Stimulated activated CD4-positive, alpha-beta T cell treated with anti-CD3 and anti-CD28 coated beads, TNF-alpha, amount 100 ng/mL, for 1 hour (primary cell): ENCODE data around the gene STH.
"Not testable (repeated sequence)": the region's sequence is repeated elsewhere in the genome, so short reads cannot be mapped to it uniquely, and the experiment has no call there.

Experiments
- DNase-seq, 3 donors: peaks; one replicate each; pipeline ENCODE4 v3.0.0-alpha.2; 2020; ENCODE audit warnings: low read depth in 3 of 3, low spot score in 1 of 3

Gene STH

DNA sequence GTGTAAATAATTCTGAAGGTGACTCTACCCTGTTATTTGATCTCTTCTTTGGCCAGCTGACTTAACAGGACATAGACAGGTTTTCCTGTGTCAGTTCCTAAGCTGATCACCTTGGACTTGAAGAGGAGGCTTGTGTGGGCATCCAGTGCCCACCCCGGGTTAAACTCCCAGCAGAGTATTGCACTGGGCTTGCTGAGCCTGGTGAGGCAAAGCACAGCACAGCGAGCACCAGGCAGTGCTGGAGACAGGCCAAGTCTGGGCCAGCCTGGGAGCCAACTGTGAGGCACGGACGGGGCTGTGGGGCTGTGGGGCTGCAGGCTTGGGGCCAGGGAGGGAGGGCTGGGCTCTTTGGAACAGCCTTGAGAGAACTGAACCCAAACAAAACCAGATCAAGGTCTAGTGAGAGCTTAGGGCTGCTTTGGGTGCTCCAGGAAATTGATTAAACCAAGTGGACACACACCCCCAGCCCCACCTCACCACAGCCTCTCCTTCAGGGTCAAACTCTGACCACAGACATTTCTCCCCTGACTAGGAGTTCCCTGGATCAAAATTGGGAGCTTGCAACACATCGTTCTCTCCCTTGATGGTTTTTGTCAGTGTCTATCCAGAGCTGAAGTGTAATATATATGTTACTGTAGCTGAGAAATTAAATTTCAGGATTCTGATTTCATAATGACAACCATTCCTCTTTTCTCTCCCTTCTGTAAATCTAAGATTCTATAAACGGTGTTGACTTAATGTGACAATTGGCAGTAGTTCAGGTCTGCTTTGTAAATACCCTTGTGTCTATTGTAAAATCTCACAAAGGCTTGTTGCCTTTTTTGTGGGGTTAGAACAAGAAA, 5.1 kb downstream of the STH start:
- DNase-seq: no peak

DNA sequence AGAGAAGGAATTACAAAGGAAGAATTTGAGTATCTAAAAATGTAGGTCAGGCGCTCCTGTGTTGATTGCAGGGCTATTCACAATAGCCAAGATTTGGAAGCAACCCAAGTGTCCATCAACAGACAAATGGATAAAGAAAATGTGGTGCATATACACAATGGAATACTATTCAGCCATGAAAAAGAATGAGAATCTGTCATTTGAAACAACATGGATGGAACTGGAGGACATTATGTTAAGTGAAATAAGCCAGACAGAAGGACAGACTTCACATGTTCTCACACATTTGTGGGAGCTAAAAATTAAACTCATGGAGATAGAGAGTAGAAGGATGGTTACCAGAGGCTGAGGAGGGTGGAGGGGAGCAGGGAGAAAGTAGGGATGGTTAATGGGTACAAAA, 7.0 kb downstream of the STH start:
- not testable (repeated sequence) for DNase-seq

- DNase-seq: no peak
Observed at GRCh38 chr17:46007461-46007965, 8.5 kb downstream of the STH start.

DNA sequence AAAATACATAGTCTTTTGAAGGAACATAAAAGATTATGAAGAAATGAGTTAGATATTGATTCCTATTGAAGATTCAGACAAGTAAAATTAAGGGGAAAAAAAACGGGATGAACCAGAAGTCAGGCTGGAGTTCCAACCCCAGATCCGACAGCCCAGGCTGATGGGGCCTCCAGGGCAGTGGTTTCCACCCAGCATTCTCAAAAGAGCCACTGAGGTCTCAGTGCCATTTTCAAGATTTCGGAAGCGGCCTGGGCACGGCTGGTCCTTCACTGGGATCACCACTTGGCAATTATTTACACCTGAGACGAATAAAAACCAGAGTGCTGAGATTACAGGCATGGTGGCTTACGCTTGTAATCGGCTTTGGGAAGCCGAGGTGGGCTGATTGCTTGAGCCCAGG, 9.5 kb downstream of the STH start:
- DNase-seq: no peak

GRCh38 chr17:46009681-46010596, 10.9 kb downstream of the STH start:
- no peak for DNase-seq

DNA sequence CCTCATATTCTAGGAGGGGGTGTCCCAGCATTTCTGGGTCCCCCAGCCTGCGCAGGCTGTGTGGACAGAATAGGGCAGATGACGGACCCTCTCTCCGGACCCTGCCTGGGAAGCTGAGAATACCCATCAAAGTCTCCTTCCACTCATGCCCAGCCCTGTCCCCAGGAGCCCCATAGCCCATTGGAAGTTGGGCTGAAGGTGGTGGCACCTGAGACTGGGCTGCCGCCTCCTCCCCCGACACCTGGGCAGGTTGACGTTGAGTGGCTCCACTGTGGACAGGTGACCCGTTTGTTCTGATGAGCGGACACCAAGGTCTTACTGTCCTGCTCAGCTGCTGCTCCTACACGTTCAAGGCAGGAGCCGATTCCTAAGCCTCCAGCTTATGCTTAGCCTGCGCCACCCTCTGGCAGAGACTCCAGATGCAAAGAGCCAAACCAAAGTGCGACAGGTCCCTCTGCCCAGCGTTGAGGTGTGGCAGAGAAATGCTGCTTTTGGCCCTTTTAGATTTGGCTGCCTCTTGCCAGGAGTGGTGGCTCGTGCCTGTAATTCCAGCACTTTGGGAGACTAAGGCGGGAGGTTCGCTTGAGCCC, 11.6 kb downstream of the STH start:
- DNase-seq: no peak

DNA sequence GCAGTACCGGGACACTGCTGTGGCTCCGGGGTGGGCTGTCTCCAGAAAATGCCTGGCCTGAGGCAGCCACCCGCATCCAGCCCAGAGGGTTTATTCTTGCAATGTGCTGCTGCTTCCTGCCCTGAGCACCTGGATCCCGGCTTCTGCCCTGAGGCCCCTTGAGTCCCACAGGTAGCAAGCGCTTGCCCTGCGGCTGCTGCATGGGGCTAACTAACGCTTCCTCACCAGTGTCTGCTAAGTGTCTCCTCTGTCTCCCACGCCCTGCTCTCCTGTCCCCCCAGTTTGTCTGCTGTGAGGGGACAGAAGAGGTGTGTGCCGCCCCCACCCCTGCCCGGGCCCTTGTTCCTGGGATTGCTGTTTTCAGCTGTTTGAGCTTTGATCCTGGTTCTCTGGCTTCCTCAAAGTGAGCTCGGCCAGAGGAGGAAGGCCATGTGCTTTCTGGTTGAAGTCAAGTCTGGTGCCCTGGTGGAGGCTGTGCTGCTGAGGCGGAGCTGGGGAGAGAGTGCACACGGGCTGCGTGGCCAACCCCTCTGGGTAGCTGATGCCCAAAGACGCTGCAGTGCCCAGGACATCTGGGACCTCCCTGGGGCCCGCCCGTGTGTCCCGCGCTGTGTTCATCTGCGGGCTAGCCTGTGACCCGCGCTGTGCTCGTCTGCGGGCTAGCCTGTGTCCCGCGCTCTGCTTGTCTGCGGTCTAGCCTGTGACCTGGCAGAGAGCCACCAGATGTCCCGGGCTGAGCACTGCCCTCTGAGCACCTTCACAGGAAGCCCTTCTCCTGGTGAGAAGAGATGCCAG, 12.9 kb downstream of the STH start:
- no peak for DNase-seq

DNA sequence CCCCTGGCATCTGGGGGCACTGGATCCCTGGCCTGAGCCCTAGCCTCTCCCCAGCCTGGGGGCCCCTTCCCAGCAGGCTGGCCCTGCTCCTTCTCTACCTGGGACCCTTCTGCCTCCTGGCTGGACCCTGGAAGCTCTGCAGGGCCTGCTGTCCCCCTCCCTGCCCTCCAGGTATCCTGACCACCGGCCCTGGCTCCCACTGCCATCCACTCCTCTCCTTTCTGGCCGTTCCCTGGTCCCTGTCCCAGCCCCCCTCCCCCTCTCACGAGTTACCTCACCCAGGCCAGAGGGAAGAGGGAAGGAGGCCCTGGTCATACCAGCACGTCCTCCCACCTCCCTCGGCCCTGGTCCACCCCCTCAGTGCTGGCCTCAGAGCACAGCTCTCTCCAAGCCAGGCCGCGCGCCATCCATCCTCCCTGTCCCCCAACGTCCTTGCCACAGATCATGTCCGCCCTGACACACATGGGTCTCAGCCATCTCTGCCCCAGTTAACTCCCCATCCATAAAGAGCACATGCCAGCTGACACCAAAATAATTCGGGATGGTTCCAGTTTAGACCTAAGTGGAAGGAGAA, 13.5 kb downstream of the STH start:
- no peak for DNase-seq

GRCh38 chr17:46013127-46013501, 14.1 kb downstream of the STH start:
- DNase-seq: no peak

DNA sequence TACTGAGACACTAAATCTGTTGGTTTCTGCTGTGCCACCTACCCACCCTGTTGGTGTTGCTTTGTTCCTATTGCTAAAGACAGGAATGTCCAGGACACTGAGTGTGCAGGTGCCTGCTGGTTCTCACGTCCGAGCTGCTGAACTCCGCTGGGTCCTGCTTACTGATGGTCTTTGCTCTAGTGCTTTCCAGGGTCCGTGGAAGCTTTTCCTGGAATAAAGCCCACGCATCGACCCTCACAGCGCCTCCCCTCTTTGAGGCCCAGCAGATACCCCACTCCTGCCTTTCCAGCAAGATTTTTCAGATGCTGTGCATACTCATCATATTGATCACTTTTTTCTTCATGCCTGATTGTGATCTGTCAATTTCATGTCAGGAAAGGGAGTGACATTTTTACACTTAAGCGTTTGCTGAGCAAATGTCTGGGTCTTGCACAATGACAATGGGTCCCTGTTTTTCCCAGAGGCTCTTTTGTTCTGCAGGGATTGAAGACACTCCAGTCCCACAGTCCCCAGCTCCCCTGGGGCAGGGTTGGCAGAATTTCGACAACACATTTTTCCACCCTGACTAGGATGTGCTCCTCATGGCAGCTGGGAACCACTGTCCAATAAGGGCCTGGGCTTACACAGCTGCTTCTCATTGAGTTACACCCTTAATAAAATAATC, 14.6 kb downstream of the STH start:
- DNase-seq: no peak

DNA sequence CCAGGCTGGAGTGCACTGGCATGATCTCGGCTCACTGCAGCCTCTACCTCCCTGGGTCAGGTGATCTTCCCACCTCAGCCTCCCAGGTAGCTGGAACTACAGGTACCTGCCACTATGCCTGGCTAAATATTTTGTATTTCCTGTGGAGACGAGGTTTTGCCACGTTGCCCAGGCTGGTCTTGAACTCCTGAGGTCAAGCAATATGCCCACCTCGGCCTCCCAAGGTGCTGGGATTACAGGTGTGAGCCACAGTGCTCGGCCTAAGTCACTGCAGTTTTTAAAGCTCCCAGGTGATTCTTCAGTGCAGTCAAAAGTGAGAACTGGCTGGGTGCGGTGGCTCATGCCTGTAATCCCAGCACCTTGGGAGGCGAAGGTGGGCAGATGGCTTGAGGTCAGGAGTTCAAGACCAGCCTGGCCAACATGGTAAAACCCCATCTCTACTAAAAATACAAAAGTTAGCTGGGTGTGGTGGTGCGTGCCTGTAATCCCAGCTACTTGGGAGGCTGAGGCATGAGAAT, 20.4 kb downstream of the STH start:
- not testable (repeated sequence) for DNase-seq

GRCh38 chr17:46020023-46020761, 21.1 kb downstream of the STH start:
- peak; percentile 7 to 37 (median 12) for DNase-seq

DNA sequence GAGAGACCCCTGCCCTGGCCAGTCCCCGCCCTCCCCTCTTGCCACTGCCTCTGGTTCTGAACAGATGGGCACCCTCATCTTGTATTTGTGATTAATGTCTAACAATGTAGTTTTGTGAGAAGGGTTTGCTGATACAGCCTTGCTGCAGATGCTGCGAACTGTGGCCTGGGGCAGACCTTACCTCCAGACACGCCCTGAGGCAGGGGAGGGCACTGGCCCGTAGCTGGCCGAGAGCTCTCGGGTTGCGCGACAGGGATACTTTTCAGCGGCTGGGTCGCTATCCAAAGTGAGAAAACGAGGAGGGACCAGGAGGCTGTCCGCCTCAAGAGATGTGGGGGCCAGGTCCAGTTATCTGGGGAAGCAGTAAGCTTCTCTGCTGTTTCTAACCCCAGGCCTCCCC, 21.9 kb downstream of the STH start:
- DNase-seq: no peak

- DNase-seq: not testable (repeated sequence)
Observed at GRCh38 chr17:46023366-46023765, 24.3 kb downstream of the STH start.

DNA sequence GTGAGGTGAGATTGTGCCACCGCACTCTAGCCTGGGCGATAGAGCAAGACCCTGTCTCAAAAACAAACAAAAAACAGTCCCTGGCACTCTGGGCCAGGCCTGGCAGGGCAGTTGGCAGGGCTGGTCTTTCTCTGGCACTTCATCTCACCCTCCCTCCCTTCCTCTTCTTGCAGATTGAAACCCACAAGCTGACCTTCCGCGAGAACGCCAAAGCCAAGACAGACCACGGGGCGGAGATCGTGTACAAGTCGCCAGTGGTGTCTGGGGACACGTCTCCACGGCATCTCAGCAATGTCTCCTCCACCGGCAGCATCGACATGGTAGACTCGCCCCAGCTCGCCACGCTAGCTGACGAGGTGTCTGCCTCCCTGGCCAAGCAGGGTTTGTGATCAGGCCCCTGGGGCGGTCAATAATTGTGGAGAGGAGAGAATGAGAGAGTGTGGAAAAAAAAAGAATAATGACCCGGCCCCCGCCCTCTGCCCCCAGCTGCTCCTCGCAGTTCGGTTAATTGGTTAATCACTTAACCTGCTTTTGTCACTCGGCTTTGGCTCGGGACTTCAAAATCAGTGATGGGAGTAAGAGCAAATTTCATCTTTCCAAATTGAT, 24.8 kb downstream of the STH start:
- no peak for DNase-seq

GRCh38 chr17:46024590-46024989, 25.5 kb downstream of the STH start:
- no peak for DNase-seq

DNA sequence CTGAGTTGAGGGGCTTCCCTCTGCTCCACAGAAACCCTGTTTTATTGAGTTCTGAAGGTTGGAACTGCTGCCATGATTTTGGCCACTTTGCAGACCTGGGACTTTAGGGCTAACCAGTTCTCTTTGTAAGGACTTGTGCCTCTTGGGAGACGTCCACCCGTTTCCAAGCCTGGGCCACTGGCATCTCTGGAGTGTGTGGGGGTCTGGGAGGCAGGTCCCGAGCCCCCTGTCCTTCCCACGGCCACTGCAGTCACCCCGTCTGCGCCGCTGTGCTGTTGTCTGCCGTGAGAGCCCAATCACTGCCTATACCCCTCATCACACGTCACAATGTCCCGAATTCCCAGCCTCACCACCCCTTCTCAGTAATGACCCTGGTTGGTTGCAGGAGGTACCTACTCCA, 26.0 kb downstream of the STH start:
- no peak for DNase-seq

DNA sequence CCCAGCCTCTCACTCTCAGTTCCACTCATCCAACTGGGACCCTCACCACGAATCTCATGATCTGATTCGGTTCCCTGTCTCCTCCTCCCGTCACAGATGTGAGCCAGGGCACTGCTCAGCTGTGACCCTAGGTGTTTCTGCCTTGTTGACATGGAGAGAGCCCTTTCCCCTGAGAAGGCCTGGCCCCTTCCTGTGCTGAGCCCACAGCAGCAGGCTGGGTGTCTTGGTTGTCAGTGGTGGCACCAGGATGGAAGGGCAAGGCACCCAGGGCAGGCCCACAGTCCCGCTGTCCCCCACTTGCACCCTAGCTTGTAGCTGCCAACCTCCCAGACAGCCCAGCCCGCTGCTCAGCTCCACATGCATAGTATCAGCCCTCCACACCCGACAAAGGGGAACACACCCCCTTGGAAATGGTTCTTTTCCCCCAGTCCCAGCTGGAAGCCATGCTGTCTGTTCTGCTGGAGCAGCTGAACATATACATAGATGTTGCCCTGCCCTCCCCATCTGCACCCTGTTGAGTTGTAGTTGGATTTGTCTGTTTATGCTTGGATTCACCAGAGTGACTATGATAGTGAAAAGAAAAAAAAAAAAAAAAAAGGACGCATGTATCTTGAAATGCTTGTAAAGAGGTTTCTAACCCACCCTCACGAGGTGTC, 26.6 kb downstream of the STH start:
- DNase-seq: no peak
